KMS-11 (cell line): ENCODE results near the gene TMEM156.

Experiments used
- H2AFZ ChIP-seq: fragments of 200-600 bp; sonication (generic); 2 replicates; pipeline ENCODE4 v1.6.1; 2016; ENCODE audit warnings: antibody characterized with exemption, mixed run types, low read depth
- H3K27ac ChIP-seq: fragments of 200-600 bp; sonication (generic); 2 replicates; pipeline ENCODE4 v1.6.1; 2016; ENCODE audit warnings: mild to moderate bottlenecking, mixed run types
- H3K27me3 ChIP-seq: fragments of 200-600 bp; sonication (generic); 2 replicates; pipeline ENCODE4 v1.6.1; 2017; ENCODE audit warnings: mild to moderate bottlenecking, low read depth, mixed run types, moderate library complexity; ENCODE audit not compliant: insufficient read depth
- H3K36me3 ChIP-seq: fragments of 200-600 bp; sonication (generic); 2 replicates; pipeline ENCODE4 v1.6.1; 2017; ENCODE audit warnings: mild to moderate bottlenecking, mixed run types; ENCODE audit not compliant: insufficient read depth
- H3K4me1 ChIP-seq: fragments of 200-600 bp; sonication (generic); 2 replicates; pipeline ENCODE4 v1.6.1; 2016; ENCODE audit warnings: mild to moderate bottlenecking, low read depth, mixed run types; ENCODE audit not compliant: poor library complexity, severe bottlenecking
- H3K4me2 ChIP-seq: fragments of 200-600 bp; sonication (generic); 2 replicates; pipeline ENCODE4 v1.7.0; 2016; ENCODE audit warnings: mild to moderate bottlenecking, mixed run types
- H3K4me3 ChIP-seq: fragments of 200-600 bp; sonication (generic); IDR thresholded peaks from 2 replicates; pipeline ENCODE4 v1.6.1; 2017; ENCODE audit warnings: low read depth, low read length, mixed read lengths; ENCODE audit not compliant: insufficient read depth
- H3K79me2 ChIP-seq: fragments of 200-600 bp; sonication (generic); 2 replicates; pipeline ENCODE4 v1.6.1; 2016; ENCODE audit warnings: low read depth, mixed run types; ENCODE audit not compliant: insufficient read depth
- H3K9ac ChIP-seq: fragments of 200-600 bp; sonication (generic); 2 replicates; pipeline ENCODE4 v1.6.1; 2016; ENCODE audit warnings: mild to moderate bottlenecking, mixed run types
- H4K20me1 ChIP-seq: fragments of 200-600 bp; sonication (generic); 2 replicates; pipeline ENCODE4 v1.6.1; 2016; ENCODE audit warnings: mild to moderate bottlenecking, mixed run types; ENCODE audit not compliant: insufficient read depth
- CTCF ChIP-seq: fragments of 200-600 bp; sonication (generic); conservative IDR thresholded peaks from 2 replicates; pipeline ENCODE4 v1.6.1; 2017; ENCODE audit warnings: low read depth, mild to moderate bottlenecking, antibody characterized with exemption, low read length, moderate library complexity, mixed read lengths

Gene TMEM156

DNA sequence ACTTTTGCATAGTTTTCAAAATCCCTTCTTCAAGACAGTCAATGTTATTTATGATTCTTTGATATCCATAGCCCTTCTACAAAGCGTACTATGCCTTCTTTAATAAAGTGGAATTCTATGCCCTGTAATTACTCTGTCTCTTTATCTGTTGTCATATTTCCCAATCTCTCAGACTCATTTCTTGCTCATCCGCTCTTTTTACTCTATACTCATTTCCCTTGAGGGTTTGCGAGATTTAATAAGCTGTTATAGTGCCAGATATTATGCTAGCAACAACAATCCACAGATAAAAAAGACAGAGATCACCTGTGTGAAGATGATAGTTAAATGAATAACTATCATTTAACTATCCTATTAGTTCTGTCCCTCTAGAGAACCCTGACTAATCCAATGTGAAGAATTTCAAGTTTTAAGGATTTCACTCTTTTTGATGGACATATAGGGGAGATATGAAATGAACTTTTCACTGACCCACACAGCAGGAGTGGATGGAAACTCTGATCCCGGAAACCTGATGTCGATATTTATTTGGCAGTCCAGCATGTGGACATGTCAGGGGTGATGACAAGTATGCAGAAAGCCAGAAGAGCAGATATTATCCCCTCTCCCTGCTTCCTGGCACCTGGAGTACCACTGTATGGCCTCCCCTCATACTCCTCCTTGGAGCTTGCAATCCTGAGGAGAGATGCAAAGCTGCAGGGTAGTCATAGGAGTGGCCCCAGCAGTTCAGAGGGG, 49.7 kb downstream of the TMEM156 start:
- Histone ChIP-seq H3K4me3 (no peak overlapping the region), H3K27ac (no peak overlapping the region), H3K4me2 (no peak overlapping the region), H3K36me3 (no peaks in the 10 kb centered on the region), H3K9ac (no peak overlapping the region), H3K79me2 (no peaks in the 10 kb centered on the region), H3K27me3 (no peaks in the 10 kb centered on the region), H4K20me1 (no peaks in the 10 kb centered on the region), H2AFZ (no peak overlapping the region), H3K4me1 (no peaks in the 10 kb centered on the region)
- no peak for TF ChIP-seq CTCF

DNA sequence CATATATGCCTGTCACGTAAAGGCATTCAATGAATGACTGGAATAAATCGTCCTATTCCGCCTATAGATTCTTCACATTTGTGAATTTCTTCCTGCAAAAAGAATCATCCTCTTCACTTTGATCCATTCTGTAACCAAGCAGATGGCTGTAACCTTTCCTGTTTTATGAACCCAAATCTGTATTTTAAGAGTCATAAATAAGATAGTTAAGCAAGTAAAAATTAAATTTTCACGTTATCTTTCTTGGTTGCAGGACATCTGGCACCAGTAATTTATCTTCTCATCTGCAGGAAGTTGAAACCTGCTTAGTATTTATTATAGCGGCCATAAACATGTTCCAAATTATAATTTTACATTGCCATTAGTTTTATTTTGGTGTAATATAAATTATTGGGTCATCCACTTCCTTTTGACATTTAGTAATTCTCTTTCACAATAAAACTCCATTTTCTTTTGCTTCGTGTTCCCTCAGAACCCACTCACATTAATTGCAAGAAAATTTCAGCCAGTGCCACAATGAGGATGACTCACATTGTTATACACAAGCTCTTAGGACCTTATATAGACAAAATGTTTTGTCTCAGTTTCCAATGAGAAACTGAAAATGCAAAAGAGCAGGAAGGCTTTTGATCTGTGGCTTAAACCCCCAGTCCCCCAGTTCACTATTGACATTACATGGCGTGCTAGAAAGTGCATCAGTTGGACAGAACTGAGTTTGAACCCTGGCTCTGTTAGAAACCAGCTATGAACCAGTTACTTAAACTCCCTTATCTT, 51.1 kb downstream of the TMEM156 start:
- H3K9ac ChIP-seq = no peak overlapping the region
- no peak for TF ChIP-seq CTCF
- no peak overlapping the region for H3K27ac ChIP-seq
- no peak overlapping the region for H2AFZ ChIP-seq
- H3K4me2 ChIP-seq = no peak overlapping the region
- H3K4me3 ChIP-seq = no peak overlapping the region
- H3K79me2 ChIP-seq = no peaks in the 10 kb centered on the region
- H3K36me3 ChIP-seq = no peaks in the 10 kb centered on the region
- no peaks in the 10 kb centered on the region for H4K20me1 ChIP-seq
- no peaks in the 10 kb centered on the region for H3K4me1 ChIP-seq
- no peaks in the 10 kb centered on the region for H3K27me3 ChIP-seq

- Histone ChIP-seq H3K9ac (no peak overlapping the region), H3K4me1 (no peaks in the 10 kb centered on the region), H3K27me3 (no peaks in the 10 kb centered on the region), H3K4me3 (no peak overlapping the region), H3K27ac (no peak overlapping the region), H2AFZ (no peak overlapping the region), H3K4me2 (no peak overlapping the region), H3K79me2 (no peaks in the 10 kb centered on the region), H4K20me1 (no peaks in the 10 kb centered on the region), H3K36me3 (no peaks in the 10 kb centered on the region)
- no peak for TF ChIP-seq CTCF
Measured at GRCh38 chr4:38979511-38980230, 52.5 kb downstream of the TMEM156 start.

- no peak overlapping the region for H3K4me3 ChIP-seq
- H4K20me1 ChIP-seq = no peaks in the 10 kb centered on the region
- no peak overlapping the region for H3K9ac ChIP-seq
- no peak overlapping the region for H3K4me2 ChIP-seq
- H3K79me2 ChIP-seq = no peaks in the 10 kb centered on the region
- no peak overlapping the region for H2AFZ ChIP-seq
- no peaks in the 10 kb centered on the region for H3K4me1 ChIP-seq
- TF ChIP-seq CTCF = no peak
- no peak overlapping the region for H3K27ac ChIP-seq
- H3K27me3 ChIP-seq = no peaks in the 10 kb centered on the region
- H3K36me3 ChIP-seq = no peaks in the 10 kb centered on the region
Measured at GRCh38 chr4:38979081-38979480, 53.1 kb downstream of the TMEM156 start.
